HS-27A (cell line): ENCODE measurements around the gene GRPEL2.
"Not testable (repeated sequence)": the region's sequence is repeated elsewhere in the genome, so short reads cannot be mapped to it uniquely, and the experiment has no call there.

Experiments used
- DNase-seq: peaks from one replicate; pipeline ENCODE4 v3.0.0-alpha.2; 2012; ENCODE audit warnings: low read depth, missing footprints

The GRPEL2 gene

GRCh38 chr5:149376711-149377447 lies 31.6 kb downstream of the GRPEL2 start:
- no peak for DNase-seq

GRCh38 chr5:149378241-149378820 lies 33.0 kb downstream of the GRPEL2 start:
- no peak for DNase-seq

GRCh38 chr5:149379177-149379761 lies 34.0 kb downstream of the GRPEL2 start, which contains the start of gene IL17B:
Gene IL17B (minus strand): TSS chr5:149379292. CDS start chr5:149379225, 67 bp downstream.
- no peak for DNase-seq

DNA sequence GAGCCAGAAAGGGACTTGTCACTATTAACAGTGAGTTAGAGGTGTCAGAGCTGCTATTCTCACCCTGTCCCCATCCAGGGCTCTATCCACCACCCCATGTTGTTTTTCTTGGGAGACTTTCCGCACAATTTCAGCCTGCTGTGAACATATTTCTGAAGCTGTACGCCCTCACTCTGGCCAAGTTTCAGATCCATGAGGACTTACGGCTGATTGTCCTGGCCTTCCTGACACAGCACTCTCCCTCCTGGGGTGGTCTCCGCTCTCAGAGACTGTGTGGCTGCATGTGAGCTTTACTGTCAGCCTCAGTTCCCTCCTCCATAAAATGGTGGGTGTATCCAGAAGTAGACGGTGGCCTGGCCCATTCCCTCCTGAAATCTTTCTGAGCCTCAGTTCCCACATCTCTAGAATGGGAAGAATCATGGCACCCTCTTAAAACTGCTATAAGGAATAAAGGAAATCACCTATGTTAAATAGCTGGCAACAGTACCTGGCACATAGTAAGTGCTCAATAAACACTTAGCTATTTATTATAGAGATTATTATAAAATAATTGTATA lies 34.6 kb downstream of the GRPEL2 start:
- no peak for DNase-seq

GRCh38 chr5:149380466-149381121 lies 35.3 kb downstream of the GRPEL2 start:
- DNase-seq = no peak

DNA sequence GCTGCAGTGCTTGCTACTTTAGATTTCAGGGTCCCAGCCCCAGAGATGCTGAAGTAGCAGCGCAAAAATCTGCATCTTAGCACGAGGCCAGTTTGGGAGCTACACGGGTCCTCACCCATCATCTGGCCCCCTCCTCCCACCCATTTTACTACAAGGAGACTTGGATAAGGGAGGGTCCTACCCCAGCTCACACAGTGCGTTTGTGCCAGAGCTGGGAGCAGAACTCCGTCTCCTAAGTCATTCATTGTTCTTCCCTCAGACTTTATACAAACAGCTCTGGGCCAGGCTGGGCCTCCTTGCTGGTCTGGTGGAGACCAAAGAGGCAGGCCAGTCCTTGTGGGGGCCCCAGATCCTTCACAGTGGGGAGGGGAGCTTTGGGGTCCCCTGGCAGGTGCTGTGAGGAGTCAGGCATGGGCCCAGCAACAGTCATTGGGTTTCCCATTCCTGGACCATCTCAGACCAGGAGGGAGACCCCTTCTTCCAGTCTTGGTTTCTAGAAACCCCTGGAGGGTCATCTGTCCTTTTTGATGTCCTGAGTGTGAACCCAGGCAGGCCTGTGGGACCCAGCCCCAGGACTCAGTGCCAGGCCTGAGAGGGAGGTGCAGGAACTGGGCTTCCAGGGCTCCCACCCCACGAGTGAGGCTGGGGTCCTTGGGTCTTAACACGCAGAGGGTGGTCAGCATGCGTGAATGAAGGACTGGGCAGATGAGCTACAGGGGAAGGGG lies 36.1 kb downstream of the GRPEL2 start:
- no peak for DNase-seq

DNA sequence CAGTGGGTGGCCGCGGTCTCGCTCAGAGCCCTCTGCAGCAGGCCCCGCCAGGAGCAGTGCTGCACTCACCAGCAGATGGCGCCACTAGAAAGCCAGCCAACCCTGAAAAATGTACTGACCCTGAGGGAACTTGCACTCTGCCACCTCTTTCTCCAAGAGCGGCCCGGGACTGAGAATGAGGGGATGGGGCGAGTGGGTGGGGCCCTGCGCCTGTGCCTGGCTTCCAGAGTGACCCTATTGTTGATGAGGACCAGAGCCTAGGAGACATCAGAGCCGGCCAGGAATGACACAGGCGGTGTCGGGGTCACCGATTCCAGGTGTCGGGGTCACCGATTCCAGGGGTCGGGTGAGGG lies 36.7 kb downstream of the GRPEL2 start:
- DNase-seq = no peak

GRCh38 chr5:149382517-149383220 lies 37.4 kb downstream of the GRPEL2 start:
- DNase-seq = no peak

- no peak for DNase-seq
Observed at GRCh38 chr5:149383399-149383798, 38.1 kb downstream of the GRPEL2 start.

GRCh38 chr5:149386166-149386565 lies 40.9 kb downstream of the GRPEL2 start:
- no peak for DNase-seq

DNA sequence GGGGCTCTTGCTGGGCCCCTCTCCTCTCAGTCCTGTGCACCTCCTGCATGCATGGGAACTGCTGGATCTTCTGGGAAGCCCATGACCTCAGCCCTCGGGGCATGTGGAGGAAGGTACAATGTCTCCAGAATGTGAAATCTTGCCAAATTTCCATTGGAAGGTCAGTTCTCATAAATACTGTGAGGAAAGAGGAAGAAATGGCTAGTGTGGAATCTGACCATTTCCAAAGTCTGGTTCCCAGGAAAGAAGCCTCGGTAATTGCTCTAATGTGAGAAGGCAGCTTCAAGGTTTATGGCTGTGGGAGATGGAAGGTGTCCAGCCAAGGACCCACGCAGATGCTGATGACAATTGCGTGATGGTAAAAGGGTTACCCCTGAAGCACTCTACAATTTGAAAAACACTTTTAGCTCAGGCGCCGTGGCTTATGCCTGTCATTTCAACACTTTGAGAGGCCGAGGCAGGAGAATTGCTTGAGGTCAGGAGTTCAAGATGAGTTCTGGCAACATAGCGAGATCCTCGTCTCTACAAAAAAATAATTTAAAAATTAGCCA lies 41.9 kb downstream of the GRPEL2 start:
- DNase-seq = no peak

GRCh38 chr5:149387982-149388381 lies 42.7 kb downstream of the GRPEL2 start:
- DNase-seq = no peak

- no peak for DNase-seq
Observed at GRCh38 chr5:149388498-149389190, 43.3 kb downstream of the GRPEL2 start.

DNA sequence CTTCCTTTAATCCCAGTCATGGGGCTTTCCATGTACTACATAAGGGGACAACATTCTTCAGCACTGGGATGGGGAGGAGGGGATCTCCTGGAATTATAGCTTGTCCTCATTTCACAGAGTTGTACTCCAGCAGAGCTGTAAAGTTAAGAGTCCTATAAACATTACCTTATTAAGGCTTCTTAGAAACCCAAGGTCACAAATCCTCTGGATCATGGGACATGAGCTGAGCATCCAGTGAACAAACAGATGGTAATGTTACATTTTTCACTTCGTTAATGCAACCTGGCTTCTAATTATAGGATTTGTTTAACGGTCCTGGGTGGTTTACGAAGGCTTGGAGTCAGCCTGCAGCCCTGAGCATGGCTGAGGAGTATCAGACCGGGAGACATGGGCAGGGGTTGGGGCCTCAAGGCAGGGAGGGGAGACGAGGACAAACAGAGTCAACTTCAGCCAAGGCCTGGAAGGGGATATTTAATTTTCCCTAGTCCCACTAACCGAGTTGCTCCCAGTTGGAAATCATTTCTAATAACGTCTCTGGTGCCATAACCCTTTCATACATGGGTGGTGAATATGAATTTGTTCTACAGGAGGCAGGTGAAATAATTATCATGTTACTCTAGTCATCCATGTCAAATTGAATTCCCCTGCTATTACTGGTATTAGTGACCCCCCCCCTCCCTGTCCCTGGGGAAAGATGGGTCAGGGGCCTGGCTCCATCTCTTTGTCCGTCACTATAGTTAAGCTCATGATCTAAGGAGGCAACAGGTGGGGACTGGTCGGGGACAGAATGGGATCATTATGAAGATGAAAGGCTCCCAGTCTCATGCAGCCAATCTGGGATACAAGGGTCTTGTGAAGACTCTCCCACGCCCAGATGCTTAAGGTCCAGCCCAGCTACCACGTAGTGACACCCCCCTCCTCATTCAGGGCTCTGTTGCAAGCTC lies 44.5 kb downstream of the GRPEL2 start:
- no peak for DNase-seq

DNA sequence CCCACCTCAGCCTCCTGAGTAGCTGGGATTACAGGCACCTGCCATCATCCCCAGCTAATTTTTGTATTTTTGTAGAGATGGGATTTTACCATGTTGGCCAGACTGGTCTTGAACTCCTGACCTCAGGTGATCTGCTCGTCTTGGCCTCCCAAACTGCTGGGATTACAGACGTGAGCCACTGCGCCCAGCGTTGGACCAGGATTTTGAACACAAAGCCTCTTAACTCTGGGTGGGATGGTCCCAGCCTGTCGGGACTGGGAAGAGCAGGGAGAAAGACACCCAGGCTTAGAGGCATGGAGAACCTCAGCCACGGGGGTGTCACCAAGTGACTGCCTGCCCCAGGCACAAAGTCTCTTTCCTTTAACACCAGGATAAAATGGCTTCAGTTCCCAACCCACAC lies 45.8 kb downstream of the GRPEL2 start:
- not testable (repeated sequence) for DNase-seq

DNA sequence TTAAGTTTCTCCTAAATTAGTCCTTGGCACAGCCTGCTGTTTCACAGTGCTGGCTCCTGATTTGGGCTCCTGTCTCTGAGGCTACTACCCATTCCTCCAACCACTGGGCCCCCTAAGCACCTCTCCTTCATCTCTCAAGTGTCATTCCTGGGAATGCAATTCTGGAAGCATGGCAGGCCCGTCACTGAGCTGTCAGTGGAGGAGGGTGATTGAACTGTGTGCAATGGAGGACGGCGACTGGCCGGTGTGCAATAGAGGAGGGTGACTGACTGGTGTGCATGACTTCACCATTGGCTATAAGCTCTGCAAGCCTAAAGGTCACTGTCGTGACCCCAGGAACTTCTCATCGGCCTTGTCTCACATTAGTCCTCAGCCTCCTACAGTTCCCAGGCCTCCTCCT lies 46.2 kb downstream of the GRPEL2 start:
- no peak for DNase-seq

DNA sequence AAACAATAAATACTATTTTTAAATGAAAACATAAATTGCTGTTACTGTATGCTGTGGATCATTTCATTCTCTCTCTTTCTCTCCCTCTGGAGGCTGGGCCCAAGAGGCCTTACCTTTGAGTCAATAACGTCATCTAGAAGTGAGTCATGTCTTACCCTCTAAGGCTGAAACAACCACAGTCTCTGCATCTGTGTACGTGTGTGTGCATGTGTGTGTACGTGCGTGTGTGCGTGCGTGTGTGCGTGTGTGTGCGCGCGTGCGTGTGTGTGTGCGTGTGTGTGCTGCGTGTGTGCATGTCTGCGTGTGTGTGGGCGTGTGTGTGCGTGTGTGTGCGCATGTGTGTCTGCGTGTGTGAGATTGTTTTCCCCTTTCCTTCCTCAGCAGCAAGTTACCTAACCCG lies 47.4 kb downstream of the GRPEL2 start:
- no peak for DNase-seq

DNA sequence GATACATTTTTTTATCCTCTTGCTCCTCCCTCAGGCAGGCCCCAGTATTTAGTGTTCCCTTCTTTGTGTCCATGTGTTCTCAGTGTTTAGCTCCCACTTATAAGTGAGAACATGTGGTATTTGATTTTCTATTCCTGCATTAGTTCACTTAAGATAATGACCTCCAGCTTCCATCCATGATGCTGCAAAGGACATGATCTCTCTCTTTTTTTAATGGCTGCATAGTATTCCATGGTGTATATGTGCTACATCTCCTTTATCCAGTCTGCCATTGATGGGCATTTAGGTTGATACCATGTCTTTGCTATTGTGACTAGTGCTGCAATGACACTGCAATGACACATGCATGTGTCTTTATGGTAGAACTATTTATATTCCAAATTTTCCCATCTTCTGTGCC lies 49.7 kb downstream of the GRPEL2 start:
- not testable (repeated sequence) for DNase-seq

DNA sequence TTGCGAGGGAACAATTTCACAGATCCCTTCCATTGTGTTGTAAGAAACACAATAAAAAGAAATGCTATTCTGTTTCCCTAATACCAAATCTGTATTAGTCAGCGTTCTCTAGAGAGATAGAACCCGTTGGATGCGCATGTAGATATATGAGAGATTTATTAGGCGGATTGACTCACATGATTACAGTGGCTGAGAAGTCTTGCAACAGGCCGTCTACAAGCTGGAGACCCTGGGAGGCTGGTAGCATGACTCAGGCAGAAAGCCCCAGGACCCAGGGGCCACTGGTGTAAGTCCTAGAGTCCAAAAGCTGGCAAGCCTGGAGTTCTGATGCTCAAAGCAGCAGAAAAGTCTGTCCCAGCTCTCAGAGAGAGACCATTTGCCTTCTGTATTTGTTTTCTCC lies 52.2 kb downstream of the GRPEL2 start:
- DNase-seq = no peak
